CD4-positive, alpha-beta T cell treated with Interleukin-4 for 4 hours (primary cell): ENCODE results near the gene AREL1.

ENCODE experiments used
- DNase-seq: peaks from one replicate; pipeline ENCODE4 v3.0.0-alpha.2; 2020

The AREL1 gene

DNA sequence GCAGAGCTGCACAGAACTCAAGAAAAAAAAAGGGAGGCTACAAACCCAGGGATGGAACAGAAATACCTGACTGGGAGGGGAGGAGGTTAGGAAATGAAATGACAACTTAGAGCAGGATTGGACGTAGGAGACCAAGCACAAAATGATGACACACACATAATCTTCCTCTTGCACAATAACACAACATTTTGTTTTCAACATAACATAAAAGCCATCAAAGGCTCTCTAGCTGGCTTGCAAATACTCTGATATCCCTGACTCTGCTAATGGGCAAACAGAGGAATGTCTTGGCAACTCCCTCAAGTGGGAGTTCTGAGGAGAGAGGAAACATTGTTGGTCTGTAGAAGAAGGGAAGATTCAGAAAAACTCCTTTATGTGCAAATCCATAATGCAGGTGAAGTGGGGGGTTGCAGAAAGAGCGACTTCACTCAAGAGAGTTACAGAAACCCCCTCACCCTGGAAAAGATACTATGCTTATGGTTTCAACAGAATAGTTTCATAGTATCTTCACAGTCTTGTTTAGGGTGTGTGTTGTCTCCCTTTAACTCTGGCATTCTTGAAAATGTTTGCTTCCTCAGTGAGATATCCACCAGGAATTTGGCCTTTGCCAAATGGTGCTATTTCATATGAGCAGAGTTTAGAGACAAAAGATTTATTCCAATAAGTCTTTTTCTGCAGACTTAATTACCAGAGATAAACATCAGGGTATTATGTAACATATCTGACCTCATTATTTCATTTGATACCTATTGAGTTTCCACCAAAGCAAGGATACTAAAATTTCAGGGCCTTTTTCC is 57.1 kb downstream of the AREL1 start:
- no peak for DNase-seq

DNA sequence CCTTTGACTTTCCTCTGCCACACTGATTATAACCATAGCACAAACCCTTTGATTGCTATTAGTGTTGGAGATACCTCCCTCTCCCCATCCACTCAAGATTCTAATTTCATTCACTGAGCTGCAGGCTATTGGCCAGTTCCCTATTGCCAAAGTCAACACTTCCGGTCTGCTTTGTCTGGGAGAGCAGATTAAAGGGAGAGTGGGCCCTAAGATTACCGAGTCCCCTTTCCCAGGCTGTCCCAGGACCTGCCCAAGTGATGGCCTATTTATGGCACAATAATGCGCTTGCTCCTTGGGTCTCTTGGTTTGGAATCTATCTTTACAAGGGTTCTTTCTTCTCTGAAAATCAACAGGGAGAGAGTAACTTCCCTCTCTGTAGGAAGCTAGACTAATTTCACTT is 57.9 kb downstream of the AREL1 start:
- DNase-seq, result no peak

DNA sequence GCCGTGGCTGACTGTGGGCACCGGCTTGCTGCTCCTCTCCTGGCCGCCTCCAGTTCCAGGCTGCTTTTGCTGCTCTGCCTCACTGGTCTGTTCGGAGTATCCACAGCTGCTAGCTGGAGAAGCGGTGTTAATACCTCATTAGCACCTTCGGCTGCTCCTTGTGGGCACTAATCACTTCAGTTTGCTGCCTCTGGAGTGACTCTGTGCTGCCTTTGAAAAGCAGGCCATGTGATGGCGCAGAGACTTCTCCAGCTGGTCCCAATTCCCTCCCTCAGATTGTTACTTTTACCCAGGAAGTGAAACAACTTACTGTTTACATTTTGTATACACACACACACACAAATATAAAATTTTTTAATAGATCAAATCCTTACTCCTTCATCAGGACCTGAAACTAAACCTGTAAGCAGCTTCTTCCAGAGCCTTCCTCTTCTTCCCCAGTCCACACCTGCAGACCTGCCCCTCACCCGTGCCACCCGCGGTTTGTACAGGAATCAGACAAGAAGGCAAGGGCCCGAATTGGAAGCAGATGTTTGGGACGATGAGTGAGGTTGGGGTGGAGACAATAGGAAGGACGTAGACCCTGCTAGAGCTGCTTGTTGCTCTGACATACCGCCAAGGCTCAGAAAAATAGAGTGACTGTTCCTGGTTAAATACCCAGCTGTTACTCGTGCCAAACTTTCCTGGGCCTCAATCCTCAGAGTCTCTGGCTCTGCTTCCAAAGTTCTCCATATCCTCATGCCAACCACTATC is 59.3 kb downstream of the AREL1 start:
- no peak for DNase-seq

- DNase-seq, result no peak
These were observed 60.3 kb downstream of the AREL1 start for GRCh38 chr14:74652541-74652940.

DNA sequence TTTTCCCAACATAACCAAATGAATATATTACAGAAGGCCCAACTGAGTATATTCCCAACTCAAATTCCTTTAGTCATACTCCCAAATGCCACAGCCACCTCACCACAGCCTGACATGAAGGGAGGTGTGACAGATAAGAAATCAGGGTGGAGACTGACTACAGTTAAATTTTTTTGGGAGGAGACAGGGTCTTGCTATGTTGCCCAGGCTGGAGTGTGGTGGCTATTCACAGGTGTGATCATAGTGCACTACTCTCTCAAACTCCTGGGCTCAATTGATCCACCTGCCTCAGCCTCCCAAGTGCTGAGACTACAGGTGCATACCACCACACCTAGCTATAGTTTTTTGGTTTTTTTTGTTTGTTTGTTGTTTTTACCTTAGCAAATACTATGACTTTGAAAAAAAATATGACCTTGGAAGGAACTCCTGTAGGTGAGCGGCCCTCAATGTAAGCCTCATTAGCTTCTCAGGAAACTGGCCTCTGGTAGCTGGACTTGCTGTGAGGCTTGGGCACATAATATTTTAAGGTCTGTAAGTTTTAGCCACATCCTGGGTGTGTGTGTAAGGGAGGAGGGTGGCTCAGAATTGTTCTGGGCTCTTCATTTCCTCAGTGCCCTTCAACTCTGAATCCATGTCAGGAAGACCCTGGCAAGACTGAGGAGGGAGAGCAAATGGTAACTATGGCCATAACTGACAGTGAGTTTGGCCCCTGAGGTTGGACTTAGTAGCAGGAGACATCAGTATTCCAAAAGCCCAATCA is 61.8 kb downstream of the AREL1 start:
- no peak for DNase-seq

GRCh38 chr14:74649673-74650072 is 63.2 kb downstream of the AREL1 start:
- no peak for DNase-seq

- DNase-seq, result no peak
These were observed 63.7 kb downstream of the AREL1 start for GRCh38 chr14:74649167-74649566.

DNA sequence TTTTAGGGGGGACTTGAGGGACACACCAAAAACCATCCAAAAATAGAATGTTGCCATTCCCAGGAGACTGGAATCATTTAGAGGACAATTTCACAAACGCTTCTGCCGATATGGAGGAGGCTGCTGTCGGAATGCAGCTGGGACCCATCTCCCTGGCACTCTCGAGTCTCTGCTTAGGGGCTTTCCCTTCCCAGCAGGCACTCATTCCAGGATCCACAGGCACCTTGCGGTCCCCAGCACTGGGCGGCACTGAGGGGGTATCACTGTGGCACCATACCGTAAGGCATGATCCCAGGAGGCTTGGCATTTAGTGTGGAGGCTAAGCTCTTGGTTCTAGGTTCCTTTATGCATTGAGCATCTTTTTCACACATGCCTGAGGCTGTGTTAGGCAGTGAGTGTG is 64.3 kb downstream of the AREL1 start:
- DNase-seq, result no peak

DNA sequence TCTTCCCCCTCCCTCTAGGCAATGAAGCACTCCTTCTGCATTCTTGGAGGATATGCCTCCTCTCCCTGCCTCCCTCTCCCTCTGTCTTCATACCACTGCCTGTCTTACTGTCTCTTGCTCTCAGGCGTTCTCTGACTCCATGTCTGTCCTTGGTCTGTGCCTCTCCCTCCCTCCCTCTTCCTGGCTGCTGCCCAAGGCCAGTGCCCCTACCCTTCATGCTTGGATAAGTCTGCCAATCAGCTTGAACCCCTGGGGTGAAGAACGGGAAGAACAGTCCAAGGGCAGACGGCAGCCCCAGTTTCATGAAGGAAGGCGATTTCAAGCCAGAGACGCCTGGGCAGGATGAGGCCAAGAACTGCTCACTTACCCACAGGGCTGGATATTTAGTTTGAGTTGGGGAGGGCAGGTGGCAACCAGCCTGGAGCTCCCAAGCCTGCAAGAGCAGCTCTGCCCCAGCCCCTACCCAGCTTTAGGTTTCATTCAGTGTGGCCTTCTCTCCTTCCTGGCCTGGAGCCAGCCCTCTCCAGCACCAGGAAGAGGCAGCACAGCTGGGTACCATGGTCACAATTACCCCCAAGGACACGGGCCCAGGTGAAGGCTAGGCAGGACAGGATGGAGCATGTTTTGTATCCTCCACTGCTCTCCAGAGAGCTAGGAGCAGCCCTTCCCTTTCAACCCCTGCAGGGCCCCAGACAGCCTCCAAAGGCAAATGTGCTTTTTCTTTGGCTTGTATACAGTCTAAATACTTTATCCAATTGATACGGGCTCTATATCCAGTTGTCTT is 65.0 kb downstream of the AREL1 start:
- no peak for DNase-seq

- DNase-seq, result no peak
These were observed 65.7 kb downstream of the AREL1 start for GRCh38 chr14:74647061-74647677.

DNA sequence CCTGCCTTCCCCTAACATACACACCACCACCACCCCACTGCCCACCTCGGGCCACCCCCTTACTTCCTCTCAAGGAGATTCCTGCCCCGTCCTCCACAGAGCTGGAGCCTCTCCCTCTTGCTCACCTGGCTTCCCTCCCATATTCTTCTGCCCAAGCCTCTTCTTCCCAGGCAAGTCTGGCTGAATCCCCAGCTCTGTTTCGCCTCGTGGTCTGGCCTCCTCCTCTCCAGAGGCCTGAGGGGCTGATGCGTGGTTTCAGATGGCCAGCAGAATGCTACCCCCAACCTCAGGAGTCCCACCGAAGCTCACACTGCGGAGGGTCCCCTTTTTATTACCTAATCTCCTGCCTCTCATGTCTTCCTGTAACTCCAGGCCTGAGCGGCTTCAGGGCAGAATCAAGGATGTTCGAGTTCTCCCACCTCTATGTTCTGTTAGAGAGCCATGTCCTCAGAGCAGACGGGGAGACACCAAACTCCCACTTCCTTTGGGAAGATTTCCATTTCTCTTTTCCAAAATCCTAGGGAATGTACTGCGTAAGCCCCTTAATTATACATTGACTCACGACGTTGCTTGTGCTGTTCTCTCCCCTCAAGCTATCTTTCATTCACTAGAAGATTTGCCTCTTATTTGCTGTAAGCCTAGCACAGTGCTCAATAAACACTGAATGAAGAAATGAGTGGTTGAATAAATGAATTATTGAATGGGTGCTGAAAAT is 67.0 kb downstream of the AREL1 start:
- DNase-seq, result no peak

DNA sequence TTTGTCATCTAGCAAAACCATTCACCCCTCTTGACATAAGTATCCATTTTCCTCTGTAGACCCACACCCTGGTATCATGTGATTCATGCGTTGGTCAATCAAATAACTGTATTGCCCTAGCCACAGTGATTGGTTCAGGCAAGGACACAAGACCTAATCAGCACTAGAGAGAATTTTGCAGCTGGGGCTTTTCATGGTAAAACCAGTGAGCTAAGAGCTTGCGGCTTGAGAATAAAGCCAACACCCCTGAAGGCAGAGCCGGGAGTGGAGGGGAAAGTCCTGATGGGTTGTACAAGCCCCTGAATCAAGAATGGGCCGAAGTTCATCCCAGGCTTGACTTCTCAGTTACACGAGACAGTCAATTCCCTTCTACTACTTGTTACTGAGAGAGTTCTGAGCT is 67.6 kb downstream of the AREL1 start:
- DNase-seq, result no peak

- no peak for DNase-seq
These were observed 71.1 kb downstream of the AREL1 start for GRCh38 chr14:74641601-74642391.

GRCh38 chr14:74638966-74639365 is 73.9 kb downstream of the AREL1 start:
- DNase-seq, result no peak

- DNase-seq, result no peak
These were observed 74.8 kb downstream of the AREL1 start for GRCh38 chr14:74638066-74638465.

GRCh38 chr14:74637178-74637550 is 75.7 kb downstream of the AREL1 start:
- no peak for DNase-seq

DNA sequence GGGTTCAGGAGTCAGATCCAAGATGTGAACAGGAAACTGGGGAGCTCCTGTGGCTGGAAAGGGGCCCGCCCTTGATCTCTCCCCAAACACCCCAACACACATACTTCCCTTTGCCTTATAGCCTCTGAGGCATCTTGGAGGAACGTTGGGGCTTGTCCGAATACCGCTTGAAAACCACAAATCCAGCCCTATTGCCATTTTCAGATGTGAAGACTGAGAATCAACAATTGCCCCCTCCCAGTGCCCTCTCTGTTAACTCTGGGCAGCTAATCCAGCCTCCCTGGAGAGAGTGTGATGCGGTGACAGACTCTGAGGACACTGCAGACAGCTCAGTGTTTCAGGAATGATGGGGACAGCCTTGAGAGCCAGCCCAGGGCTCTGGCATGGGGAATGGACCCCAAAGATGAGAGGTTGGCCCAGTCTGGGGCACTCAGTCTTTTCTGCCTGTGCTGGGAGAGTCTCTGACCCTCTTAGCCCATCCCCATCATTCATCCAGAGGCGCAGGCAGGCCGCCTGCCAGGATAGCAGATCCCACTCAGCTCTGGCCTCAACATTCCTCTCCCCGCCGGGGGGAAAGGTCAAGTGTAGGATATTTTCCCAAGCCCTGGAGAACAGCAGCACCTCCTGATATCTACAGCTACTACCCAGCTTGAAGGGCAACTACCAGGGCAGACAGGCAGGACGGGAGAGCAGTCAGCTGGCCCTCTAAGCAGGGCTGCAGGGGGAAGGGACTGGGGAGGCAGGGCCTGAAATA is 76.3 kb downstream of the AREL1 start:
- DNase-seq, result no peak

- DNase-seq, result no peak
These were observed 77.0 kb downstream of the AREL1 start for GRCh38 chr14:74635847-74636246.

- DNase-seq, result no peak
These were observed 77.9 kb downstream of the AREL1 start for GRCh38 chr14:74634964-74635363.

DNA sequence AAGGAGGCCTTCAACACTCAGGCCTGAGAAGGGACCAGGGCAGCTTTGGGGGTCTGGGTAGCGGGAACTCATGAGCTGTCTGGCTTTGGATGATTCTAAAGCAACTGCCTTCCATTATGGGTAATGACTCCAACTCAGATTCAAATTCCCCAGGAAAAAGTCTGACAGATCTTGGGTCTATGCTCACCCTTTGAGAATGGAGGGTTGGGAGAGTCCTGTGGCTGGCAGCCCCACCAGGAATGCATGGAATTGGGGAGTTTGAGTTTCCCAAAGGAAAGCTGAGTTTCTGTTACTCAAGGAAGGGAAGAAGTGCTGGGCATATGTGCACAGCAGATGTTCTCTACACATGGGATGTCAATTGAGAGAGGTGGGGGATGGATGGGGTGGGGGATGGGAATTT is 78.4 kb downstream of the AREL1 start:
- no peak for DNase-seq
